ENCODE data around the gene DST.

- TF ChIP-seq POLR2A (IDR thresholded peaks at IDR 0.05) (no peak), CTCF (IDR thresholded peaks at IDR 0.05 in 4 of 5, conservative IDR thresholded peaks at IDR 0.05 in 1 of 5) (no peak)
Measured at GRCh38 chr6:56424064-56424463, 218.6 kb downstream of the DST start.

Measured in gastrocnemius medialis (tissue), 4 donors.